Gastrocnemius medialis (tissue), 4 donors: ENCODE results near the gene PROSER2.
"Not testable (repeated sequence)": the region's sequence is repeated elsewhere in the genome, so short reads cannot be mapped to it uniquely, and the experiment has no call there.

Experiments used
- CTCF ChIP-seq, 5 experiments: fragments of 450-650 bp in 3 of 5; fragments of 200-600 bp in 2 of 5; sonication (generic) in 2 of 5; IDR thresholded peaks in 4 of 5; conservative IDR thresholded peaks in 1 of 5; 1 replicate in 4 of 5; 2 replicates in 1 of 5; pipeline ENCODE4 v1.5.1; 2016 to 2019; ENCODE audit warnings: antibody characterized with exemption in 5 of 5, mild to moderate bottlenecking in 3 of 5, moderate library complexity in 3 of 5
- POLR2A ChIP-seq, 2 donors: fragments of 450-650 bp; IDR thresholded peaks; one replicate each; pipeline ENCODE4 v1.6.1; 2017; ENCODE audit warnings: antibody characterized with exemption in 2 of 2, mild to moderate bottlenecking in 2 of 2, moderate library complexity in 2 of 2

GRCh38 chr10:11889263-11889662, 66.1 kb downstream of the PROSER2 start:
- TF ChIP-seq CTCF (IDR thresholded peaks at IDR 0.05 in 4 of 5, conservative IDR thresholded peaks at IDR 0.05 in 1 of 5); POLR2A (IDR thresholded peaks at IDR 0.05): not testable (repeated sequence)
